Thyroid gland (tissue), 4 donors: ENCODE data around the gene TYW1B.
"Not testable (repeated sequence)": the region's sequence is repeated elsewhere in the genome, so short reads cannot be mapped to it uniquely, and the experiment has no call there.

ENCODE experiments used
- CTCF ChIP-seq, 6 experiments: fragments of 200-600 bp in 3 of 6; fragments of 450-650 bp in 3 of 6; sonication (generic) in 3 of 6; IDR thresholded peaks; one replicate each; pipeline ENCODE4 v1.5.1; 2016 to 2019; ENCODE audit warnings: antibody characterized with exemption in 6 of 6, mild to moderate bottlenecking in 2 of 6, inconsistent platforms in 1 of 6, moderate library complexity in 1 of 6
- POLR2A ChIP-seq, 2 donors: fragments of 450-650 bp; IDR thresholded peaks; one replicate each; pipeline ENCODE4 v1.6.1; 2017; ENCODE audit warnings: antibody characterized with exemption in 2 of 2, mild to moderate bottlenecking in 2 of 2, moderate library complexity in 1 of 2

- not testable (repeated sequence) for TF ChIP-seq CTCF, POLR2A (IDR thresholded peaks at IDR 0.05)
These were observed 13.0 kb upstream of the TYW1B start for GRCh38 chr7:72840966-72841511.
